ENCODE results near the gene LGR6. TPM values are rescaled to one million over a fixed set of nuclear protein-coding genes. Genes with fewer than 3 reads are reported as not detected.
"Not testable (repeated sequence)": the region's sequence is repeated elsewhere in the genome, so short reads cannot be mapped to it uniquely, and the experiment has no call there.

The LGR6 gene
- total RNA-seq, 1 experiment from 2014 or later = 1.0 TPM

GRCh38 chr1:202165942-202166843 lies 27.4 kb upstream of the LGR6 start:
- Histone ChIP-seq H2BK12ac (ENCODE audit: insufficient read length, low read depth, low read length) (no peak overlapping the region), H3K23ac (ENCODE audit: insufficient read length, low read depth, low read length) (no peak overlapping the region), H2AK5ac (ENCODE audit: insufficient read length, low read length) (no peak overlapping the region), H3K14ac (ENCODE audit: insufficient read depth, low read length) (no peak overlapping the region), H4K91ac (ENCODE audit: insufficient read length, low read depth, low read length) (no peak overlapping the region), H3K4ac (ENCODE audit: low read depth, low read length) (no peak overlapping the region), H3K18ac (ENCODE audit: insufficient read length, low read depth, low read length) (no peak overlapping the region), H4K20me1 (ENCODE audit: control insufficient read depth, insufficient read depth, insufficient read length) (no peaks in the 10 kb centered on the region), H3K27me3 (ENCODE audit: insufficient read depth, low read length) (no peaks in the 10 kb centered on the region), H3K4me2 (ENCODE audit: insufficient read depth, insufficient read length, low read length) (no peak overlapping the region), H3K9me3 (ENCODE audit: control insufficient read depth, low read depth, low read length) (no peaks in the 10 kb centered on the region), H3K79me2 (ENCODE audit: insufficient read depth, low read length) (no peaks in the 10 kb centered on the region), H4K8ac (replicated peaks; ENCODE audit: insufficient read length, low read depth, low read length) (no peak overlapping the region), H2BK15ac (ENCODE audit: low read depth, low read length) (no peak overlapping the region), H4K5ac (ENCODE audit: insufficient read length, low read depth, low read length) (no peak overlapping the region), H2BK20ac (ENCODE audit: low read depth, low read length, poor library complexity, severe bottlenecking) (no peak overlapping the region), H3K9ac (ENCODE audit: extremely low read depth, insufficient read length, low read length) (no peak overlapping the region), H2AFZ (ENCODE audit: low read length) (no peak overlapping the region), H2BK5ac (ENCODE audit: insufficient read length, low read length) (no peak overlapping the region), H3K23me2 (ENCODE audit: insufficient read length, low read depth, low read length, poor library complexity, severe bottlenecking) (no peaks in the 10 kb centered on the region), H3K56ac (ENCODE audit: insufficient read length, low read depth, low read length) (no peak overlapping the region), H3T11ph (ENCODE audit: low read length) (no peak overlapping the region), H3K79me1 (ENCODE audit: insufficient read depth, low read depth, low read length, poor library complexity, severe bottlenecking) (no peaks in the 10 kb centered on the region), H3K27ac (ENCODE audit: insufficient read length, low read depth, low read length) (no peak overlapping the region), H2BK120ac (ENCODE audit: low read depth, low read length, poor library complexity, severe bottlenecking) (no peak overlapping the region), H3K4me1 (ENCODE audit: insufficient read depth, low read length) (no peaks in the 10 kb centered on the region)
- Mint-ChIP-seq H3K27ac (peak overlapping the region in 1 of 3 experiments; percentile 34; a peak in 1 of 7 replicates), H3K36me3 (ENCODE audit: insufficient read depth in 1 of 3, low read depth in 3 of 3) (no peaks in the 10 kb centered on the region; a peak in 1 of 7 replicates), H3K27me3 (ENCODE audit: low read depth) (peaks cover 2% of the 10 kb centered on the region), H3K9me3 (no peaks in the 10 kb centered on the region), H3K4me3 (no peak overlapping the region), H3K4me1 (peaks cover 21 to 52% of the 10 kb centered on the region in 2 experiments)
- no CpG with 5 or more reads among the region's 9 CpGs for WGBS (ENCODE audit: extremely low coverage, insufficient read length, low lambda C conversion rate)
- DNase-seq = no peak
- TF ChIP-seq CTCF (conservative IDR thresholded peaks at IDR 0.05) = no peak

GRCh38 chr1:202167054-202167453 lies 26.5 kb upstream of the LGR6 start:
- H2BK5ac ChIP-seq (ENCODE audit: insufficient read length, low read length); H3K4me3 Mint-ChIP-seq; H3K27me3 Mint-ChIP-seq (ENCODE audit: low read depth); H3K4me2 ChIP-seq (ENCODE audit: insufficient read depth, insufficient read length, low read length); H3K27ac ChIP-seq (ENCODE audit: insufficient read length, low read depth, low read length); H3K18ac ChIP-seq (ENCODE audit: insufficient read length, low read depth, low read length); H3K9me3 Mint-ChIP-seq; H2BK15ac ChIP-seq (ENCODE audit: low read depth, low read length); H3K4ac ChIP-seq (ENCODE audit: low read depth, low read length); H3K27me3 ChIP-seq (ENCODE audit: insufficient read depth, low read length); H2AK5ac ChIP-seq (ENCODE audit: insufficient read length, low read length); H3K27ac Mint-ChIP-seq; H3T11ph ChIP-seq (ENCODE audit: low read length); H4K8ac ChIP-seq (replicated peaks; ENCODE audit: insufficient read length, low read depth, low read length); H2BK12ac ChIP-seq (ENCODE audit: insufficient read length, low read depth, low read length); H3K36me3 Mint-ChIP-seq (ENCODE audit: insufficient read depth in 1 of 3, low read depth in 3 of 3); H2BK20ac ChIP-seq (ENCODE audit: low read depth, low read length, poor library complexity, severe bottlenecking); H3K79me1 ChIP-seq (ENCODE audit: insufficient read depth, low read depth, low read length, poor library complexity, severe bottlenecking); H3K23ac ChIP-seq (ENCODE audit: insufficient read length, low read depth, low read length); DNase-seq; H3K23me2 ChIP-seq (ENCODE audit: insufficient read length, low read depth, low read length, poor library complexity, severe bottlenecking); H3K9me3 ChIP-seq (ENCODE audit: control insufficient read depth, low read depth, low read length); H3K56ac ChIP-seq (ENCODE audit: insufficient read length, low read depth, low read length); H4K5ac ChIP-seq (ENCODE audit: insufficient read length, low read depth, low read length); H4K20me1 ChIP-seq (ENCODE audit: control insufficient read depth, insufficient read depth, insufficient read length); H4K91ac ChIP-seq (ENCODE audit: insufficient read length, low read depth, low read length); H2BK120ac ChIP-seq (ENCODE audit: low read depth, low read length, poor library complexity, severe bottlenecking); H3K9ac ChIP-seq (ENCODE audit: extremely low read depth, insufficient read length, low read length); H3K79me2 ChIP-seq (ENCODE audit: insufficient read depth, low read length); H3K14ac ChIP-seq (ENCODE audit: insufficient read depth, low read length); H2AFZ ChIP-seq (ENCODE audit: low read length); H3K4me1 ChIP-seq (ENCODE audit: insufficient read depth, low read length): not testable (repeated sequence)
- H3K4me1 Mint-ChIP-seq = peaks cover 19 to 45% of the 10 kb centered on the region in 2 experiments
- WGBS (ENCODE audit: extremely low coverage, insufficient read length, low lambda C conversion rate) = no CpG with 5 or more reads among the region's 13 CpGs

Data from H9 (cell line).